SK-N-SH (cell line): ENCODE results near the gene LDHD. TPM values are rescaled to one million over a fixed set of nuclear protein-coding genes. Genes with fewer than 3 reads are reported as not detected.

Source experiments
- CTCF ChIA-PET: fragments of 300-600, 350-600 bp; formaldehyde crosslinking; extraction: SDS; loops from one replicate; lab custom pipeline; 2021; lab: Yijun Ruan, JAX
- POLR2A ChIA-PET: fragments of 350-600 bp; sonication (Branson Sonifier 250); formaldehyde crosslinking; extraction: SDS; loops from one replicate; lab custom pipeline; 2020; ENCODE audit warnings: antibody characterized with exemption, inconsistent platforms; lab: Yijun Ruan, JAX
- DNase-seq: peaks from one replicate; pipeline ENCODE4 v3.0.0; 2012
- H2AFZ ChIP-seq: fragments of 200-600 bp; sonication (generic); 2 replicates; pipeline ENCODE4 v1.8.1; 2016; ENCODE audit warnings: antibody characterized with exemption, mild to moderate bottlenecking, low read depth
- H3F3A ChIP-seq: fragments of 200-600 bp; sonication (generic); replicated peaks from 2 replicates; pipeline ENCODE3; 2016; ENCODE audit warnings: antibody characterized with exemption, mild to moderate bottlenecking; ENCODE audit not compliant: insufficient read depth
- H3K27ac ChIP-seq, 2 experiments: fragments of 200-500 bp in 1 of 2; fragments of 200-600 bp in 1 of 2; sonication (Bioruptor generic) in 1 of 2; sonication (generic), shearing (Covaris generic) in 1 of 2; 2 replicates each; pipeline versions ENCODE4 v1.5.1 to v1.6.1; 2014 to 2016; ENCODE audit warnings: low read depth in 2 of 2, inconsistent platforms in 1 of 2, low read length in 1 of 2, mild to moderate bottlenecking in 1 of 2, mixed read lengths in 1 of 2
- H3K27me3 ChIP-seq: fragments of 200-600 bp; sonication (generic), shearing (Covaris generic); 2 replicates; pipeline ENCODE4 v1.6.1; 2016; ENCODE audit warnings: mixed run types; ENCODE audit not compliant: insufficient read depth
- H3K36me3 ChIP-seq, 2 experiments: fragments of 200-500 bp in 1 of 2; fragments of 200-600 bp in 1 of 2; sonication (Bioruptor generic) in 1 of 2; sonication (generic) in 1 of 2; replicated peaks in 1 of 2; 2 replicates each; pipeline versions ENCODE3 to v1.5.1; 2014 to 2016; ENCODE audit warnings: low read length in 1 of 2, mild to moderate bottlenecking in 1 of 2; ENCODE audit not compliant: insufficient read depth in 2 of 2, control insufficient read depth in 1 of 2
- H3K4me1 ChIP-seq, 2 experiments: fragments of 200-500 bp in 1 of 2; fragments of 200-600 bp in 1 of 2; sonication (Bioruptor generic) in 1 of 2; sonication (generic), shearing (Covaris generic) in 1 of 2; 2 replicates each; pipeline versions ENCODE4 v1.5.1 to v1.6.1; 2014 to 2016; ENCODE audit warnings: low read depth in 1 of 2, low read length in 1 of 2, mixed run types in 1 of 2; ENCODE audit not compliant: insufficient read depth in 2 of 2, control insufficient read depth in 1 of 2
- H3K4me2 ChIP-seq: fragments of 200-600 bp; sonication (generic), shearing (Covaris generic); 2 replicates; pipeline ENCODE4 v1.6.1; 2017; ENCODE audit warnings: mixed run types
- H3K4me3 ChIP-seq, 2 experiments: fragments of 200-500 bp in 1 of 2; fragments of 200-600 bp in 1 of 2; sonication (Bioruptor generic) in 1 of 2; sonication (generic), shearing (Covaris generic) in 1 of 2; 2 replicates each; pipeline versions ENCODE4 v1.5.1 to v1.8.1; 2014 to 2016; ENCODE audit warnings: low read depth in 2 of 2, inconsistent platforms in 1 of 2, low read length in 1 of 2, mild to moderate bottlenecking in 1 of 2, mixed read lengths in 1 of 2, moderate library complexity in 1 of 2
- H3K79me2 ChIP-seq: fragments of 200-600 bp; sonication (generic); 2 replicates; pipeline ENCODE4 v1.8.1; 2017; ENCODE audit warnings: mild to moderate bottlenecking; ENCODE audit not compliant: insufficient read depth
- H3K9ac ChIP-seq: fragments of 200-600 bp; sonication (generic); 2 replicates; pipeline ENCODE4 v1.6.1; 2017; ENCODE audit warnings: mixed run types
- H3K9me2 ChIP-seq: fragments of 200-600 bp; sonication (generic); 2 replicates; pipeline ENCODE4 v1.6.1; 2017; ENCODE audit warnings: mixed run types
- H3K9me3 ChIP-seq: fragments of 200-600 bp; sonication (generic); 2 replicates; pipeline ENCODE4 v1.6.1; 2017; ENCODE audit warnings: mixed run types, mild to moderate bottlenecking, moderate library complexity
- H4K20me1 ChIP-seq: fragments of 200-600 bp; sonication (generic); 2 replicates; pipeline ENCODE4 v1.6.1; 2017; ENCODE audit warnings: mild to moderate bottlenecking, mixed run types; ENCODE audit not compliant: insufficient read depth
- CHD2 ChIP-seq: fragments of 150-350 bp; IDR thresholded peaks from 2 replicates; pipeline ENCODE4 v1.6.1; 2018; ENCODE audit warnings: low read length; ENCODE audit not compliant: partially characterized antibody
- EZH2phosphoT487 ChIP-seq: fragments of 200-600 bp; sonication (generic); IDR thresholded peaks from 2 replicates; pipeline ENCODE4 v1.6.1; 2017; ENCODE audit warnings: low read depth, mixed run types, mild to moderate bottlenecking, antibody characterized with exemption, moderate library complexity, borderline replicate concordance
- FOSL2 ChIP-seq: IDR thresholded peaks from 2 replicates; pipeline ENCODE4 v1.4.0; 2012; ENCODE audit warnings: low read depth, mild to moderate bottlenecking, moderate library complexity, borderline replicate concordance
- FOXJ3 ChIP-seq: sonication (generic); formaldehyde crosslinking; IDR thresholded peaks from 2 replicates; pipeline ENCODE4 v1.5.1; 2020; ENCODE audit warnings: mild to moderate bottlenecking, missing genetic modification reagents
- FOXM1 ChIP-seq: IDR thresholded peaks from 2 replicates; pipeline ENCODE4 v1.4.0; 2012; ENCODE audit warnings: low read depth, mild to moderate bottlenecking
- GABPA ChIP-seq: IDR thresholded peaks from 2 replicates; pipeline ENCODE4 v1.4.0; 2012; ENCODE audit warnings: low read depth, mild to moderate bottlenecking
- GATA2 ChIP-seq: sonication (generic); formaldehyde crosslinking; IDR thresholded peaks from 2 replicates; pipeline ENCODE4 v1.5.0; 2020; ENCODE audit warnings: mild to moderate bottlenecking, missing genetic modification reagents
- IRF3 ChIP-seq: fragments of 150-350 bp; IDR thresholded peaks from 2 replicates; pipeline ENCODE4 v1.6.1; 2016; ENCODE audit warnings: mild to moderate bottlenecking, low read depth, low read length
- JUND ChIP-seq: IDR thresholded peaks from 2 replicates; pipeline ENCODE4 v1.4.0; 2012
- MAX ChIP-seq: IDR thresholded peaks from 2 replicates; pipeline ENCODE4 v1.4.0; 2012; ENCODE audit warnings: low read depth
- NFIC ChIP-seq: IDR thresholded peaks from 2 replicates; pipeline ENCODE4 v1.4.0; 2012; ENCODE audit warnings: borderline replicate concordance
- POLR2AphosphoS5 ChIP-seq: IDR thresholded peaks from 2 replicates; pipeline ENCODE4 v1.6.1; 2012; ENCODE audit warnings: low read depth, low read length
- REST ChIP-seq: IDR thresholded peaks from 2 replicates; pipeline ENCODE4 v1.6.1; 2012; ENCODE audit warnings: mild to moderate bottlenecking, low read depth, low read length, moderate library complexity
- SIN3A ChIP-seq: IDR thresholded peaks from 2 replicates; pipeline ENCODE4 v1.6.1; 2012; ENCODE audit warnings: low read depth, mild to moderate bottlenecking, low read length, moderate library complexity, borderline replicate concordance
- TCF12 ChIP-seq: IDR thresholded peaks from 2 replicates; pipeline ENCODE4 v1.4.0; 2012
- USF2 ChIP-seq: fragments of 150-350 bp; IDR thresholded peaks from 2 replicates; pipeline ENCODE4 v1.6.1; 2017; ENCODE audit warnings: antibody characterized with exemption, low read length, low read depth, borderline replicate concordance
- WGBS: methylation state at CpG from one replicate; pipeline ENCODE4 v1.1.6; 2017; ENCODE audit warnings: low lambda C conversion rate; 5-methylcytosine and 5-hydroxymethylcytosine counted together
- polyA plus RNA-seq, 3 experiments: library from polyadenylated mRNA; depleted of rRNA; stranded (reverse); fragments of >200 nt; gene quantifications; 2 replicates each; pipeline ENCODE4 v1.2.3, GENCODE V29; 2012

The LDHD gene
- polyA plus RNA-seq, 1 of the 3 experiments (the other 2 are of a cell fraction), result 0.53 TPM

- ChIA-PET CTCF (interaction anchor here (0.7 to 1.2 kb wide), 3 partner anchors 18 to 43 kb away, joined by 3 to 6 read pairs (median 3); no protein-coding TSS in a partner anchor), POLR2A (no interaction called here)
- Histone ChIP-seq H2AFZ (no peak overlapping the region), H3K4me1 (peaks cover 9 to 37% of the 10 kb centered on the region in 2 experiments; a peak in 2 of 4 replicates), H3K27ac (peak overlapping the region in 1 of 2 experiments; percentile 93; a peak in 2 of 4 replicates), H3K27me3 (no peaks in the 10 kb centered on the region), H3K36me3 (no peaks in the 10 kb centered on the region), H3K4me2 (no peak overlapping the region), H3K9me2 (no peaks in the 10 kb centered on the region), H3K4me3 (no peak overlapping the region), H4K20me1 (peaks cover 49% of the 10 kb centered on the region), H3K79me2 (peaks cover 89% of the 10 kb centered on the region), H3F3A (no peaks in the 10 kb centered on the region), H3K9ac (no peak overlapping the region), H3K9me3 (no peaks in the 10 kb centered on the region)
- WGBS, result 91% methylated on average over 10 of the region's 10 CpGs
- DNase-seq, result no peak
- no peak for TF ChIP-seq JUND
- TF ChIP-seq FOXJ3 (CRISPR knock-in tag), result no peak
- no peak for TF ChIP-seq MAX
- TF ChIP-seq FOXM1, result no peak
- TF ChIP-seq NFIC, result no peak
- TF ChIP-seq SIN3A, result no peak
- TF ChIP-seq GATA2 (CRISPR knock-in tag), result no peak
- no peak for TF ChIP-seq FOSL2
- no peak for TF ChIP-seq POLR2AphosphoS5
- TF ChIP-seq IRF3, result no peak
- no peak for TF ChIP-seq EZH2phosphoT487
- TF ChIP-seq GABPA, result no peak
- no peak for TF ChIP-seq TCF12
- TF ChIP-seq USF2, result no peak
- no peak for TF ChIP-seq REST
- no peak for TF ChIP-seq CHD2
Observed at GRCh38 chr16:75068085-75069031, 48.2 kb downstream of the LDHD start.
